KOPT-K1 (cell line): ENCODE data around the gene EMD.

Experiments
- H3K27ac ChIP-seq: fragments of 200-600 bp; sonication (generic); 2 replicates; pipeline ENCODE4 v1.5.1; 2016; ENCODE audit warnings: antibody characterized with exemption, mild to moderate bottlenecking, low read depth, low read length; ENCODE audit not compliant: poor library complexity, severe bottlenecking
- H3K36me3 ChIP-seq: fragments of 200-600 bp; sonication (generic); 2 replicates; pipeline ENCODE4 v1.5.1; 2017; ENCODE audit warnings: antibody characterized with exemption, mild to moderate bottlenecking, low read length, moderate library complexity; ENCODE audit not compliant: insufficient read depth
- H3K9me3 ChIP-seq: fragments of 200-600 bp; sonication (generic); 2 replicates; pipeline ENCODE4 v1.5.1; 2017; ENCODE audit warnings: antibody characterized with exemption, low read length, mild to moderate bottlenecking; ENCODE audit not compliant: insufficient read depth, poor library complexity, severe bottlenecking

The EMD gene

GRCh38 chrX:154362085-154362742 is 16.9 kb upstream of the EMD start:
- no peaks in the 10 kb centered on the region for H3K9me3 ChIP-seq
- peaks cover 97% of the 10 kb centered on the region for H3K36me3 ChIP-seq
- H3K27ac ChIP-seq: no peak overlapping the region

GRCh38 chrX:154363706-154364439 is 15.2 kb upstream of the EMD start:
- Histone ChIP-seq H3K36me3 (peaks cover 92% of the 10 kb centered on the region), H3K9me3 (no peaks in the 10 kb centered on the region)

GRCh38 chrX:154365052-154365600 is 14.0 kb upstream of the EMD start:
- H3K27ac ChIP-seq: no peak overlapping the region
- H3K9me3 ChIP-seq: no peaks in the 10 kb centered on the region
- peaks cover 80% of the 10 kb centered on the region for H3K36me3 ChIP-seq

More at GRCh38 chrX:154363706-154364439, 15.2 kb upstream of the EMD start:
- no peak overlapping the region for H3K27ac ChIP-seq

DNA sequence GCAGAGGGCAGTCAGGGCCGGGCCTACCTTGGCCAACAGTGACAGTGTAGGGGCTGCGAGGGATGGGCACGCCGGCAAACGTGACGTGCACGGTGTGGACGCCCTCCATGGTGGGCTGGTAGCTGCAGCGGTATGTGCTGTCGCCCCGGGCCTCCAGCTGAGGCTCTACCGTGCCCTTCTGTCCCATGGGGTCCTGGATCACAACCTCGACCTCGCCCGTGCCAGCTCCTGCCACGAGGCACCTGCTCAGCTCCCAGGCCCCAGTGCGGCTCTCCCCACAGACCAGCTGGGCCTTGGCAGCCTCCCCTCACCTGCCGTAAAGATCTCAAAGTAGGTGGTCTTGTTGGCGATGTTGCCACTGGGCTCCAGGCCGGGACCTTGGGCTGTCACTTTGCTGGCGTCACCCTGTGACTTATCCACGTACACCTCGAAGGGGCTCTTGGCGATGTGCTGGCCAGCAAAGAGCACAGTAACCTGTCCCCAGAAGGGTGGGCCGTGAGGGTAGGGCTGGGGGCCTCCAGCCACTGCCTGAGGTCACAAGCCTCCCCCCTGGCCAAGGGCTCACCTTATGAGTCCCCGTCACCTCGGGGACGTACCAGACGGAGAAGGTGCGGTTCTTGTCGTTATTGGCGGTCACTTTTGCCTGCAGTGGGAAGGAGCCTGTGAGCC is 13.0 kb upstream of the EMD start:
- peaks cover 71% of the 10 kb centered on the region for H3K36me3 ChIP-seq
- no peak overlapping the region for H3K27ac ChIP-seq
- no peaks in the 10 kb centered on the region for H3K9me3 ChIP-seq

GRCh38 chrX:154366666-154367055 is 12.4 kb upstream of the EMD start:
- H3K36me3 ChIP-seq: peaks cover 66% of the 10 kb centered on the region
- H3K9me3 ChIP-seq: no peaks in the 10 kb centered on the region
- H3K27ac ChIP-seq: no peak overlapping the region

DNA sequence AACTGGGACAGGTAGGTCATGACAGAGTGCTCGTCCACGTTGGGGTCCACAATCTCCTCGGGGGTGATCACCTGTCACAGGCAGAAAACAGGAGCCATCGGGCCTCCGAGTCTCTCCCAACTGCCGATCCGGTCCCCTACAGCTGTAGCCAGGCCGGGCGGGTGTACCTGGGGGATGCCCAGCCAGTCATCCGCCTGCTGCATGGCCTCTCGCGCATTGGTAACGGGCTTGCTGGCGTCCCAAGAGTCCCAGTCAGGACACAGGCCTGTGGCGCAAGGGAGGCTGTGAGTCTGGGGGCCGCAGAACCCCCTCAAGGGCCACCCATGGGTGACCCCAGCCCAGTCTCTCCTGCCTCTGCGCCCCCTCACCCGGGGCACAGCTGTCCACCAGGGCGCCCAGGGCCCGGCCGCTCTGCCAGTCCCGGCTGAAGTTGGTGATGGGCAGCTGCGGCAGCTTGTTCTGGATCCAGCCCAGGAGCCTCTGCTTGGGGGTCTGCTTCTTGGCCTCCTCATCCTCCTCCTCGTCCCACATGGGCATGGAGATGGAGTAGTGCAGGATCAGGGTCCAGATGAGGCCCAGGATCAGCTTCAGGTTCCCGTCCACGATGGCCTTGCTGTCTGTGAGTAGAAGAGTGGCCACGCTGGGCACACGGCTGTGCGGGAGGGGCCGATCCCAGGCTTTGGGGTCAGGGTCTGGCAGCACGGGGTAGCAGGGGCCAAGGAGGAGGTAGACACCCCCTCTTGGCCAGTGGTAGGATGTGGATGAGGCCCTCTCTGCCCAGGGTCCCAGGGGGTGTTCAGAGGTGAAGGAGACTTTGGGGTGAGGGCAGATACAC is 11.4 kb upstream of the EMD start:
- Histone ChIP-seq H3K27ac (peak overlapping the region; percentile 83), H3K36me3 (peaks cover 56% of the 10 kb centered on the region), H3K9me3 (no peaks in the 10 kb centered on the region)

GRCh38 chrX:154368630-154369448 is 10.3 kb upstream of the EMD start:
- Histone ChIP-seq H3K27ac (peak overlapping the region; percentile 83), H3K9me3 (no peaks in the 10 kb centered on the region), H3K36me3 (peaks cover 45% of the 10 kb centered on the region)

- Histone ChIP-seq H3K27ac (peak overlapping the region; percentile 83), H3K9me3 (no peaks in the 10 kb centered on the region), H3K36me3 (peaks cover 37% of the 10 kb centered on the region)
Observed at GRCh38 chrX:154369449-154370299, 9.4 kb upstream of the EMD start.

GRCh38 chrX:154370300-154371016 is 8.6 kb upstream of the EMD start:
- Histone ChIP-seq H3K9me3 (no peaks in the 10 kb centered on the region), H3K36me3 (peaks cover 29% of the 10 kb centered on the region), H3K27ac (peak overlapping the region; percentile 83)

GRCh38 chrX:154371017-154371788 is 7.9 kb upstream of the EMD start:
- peak overlapping the region; percentile 83 for H3K27ac ChIP-seq

DNA sequence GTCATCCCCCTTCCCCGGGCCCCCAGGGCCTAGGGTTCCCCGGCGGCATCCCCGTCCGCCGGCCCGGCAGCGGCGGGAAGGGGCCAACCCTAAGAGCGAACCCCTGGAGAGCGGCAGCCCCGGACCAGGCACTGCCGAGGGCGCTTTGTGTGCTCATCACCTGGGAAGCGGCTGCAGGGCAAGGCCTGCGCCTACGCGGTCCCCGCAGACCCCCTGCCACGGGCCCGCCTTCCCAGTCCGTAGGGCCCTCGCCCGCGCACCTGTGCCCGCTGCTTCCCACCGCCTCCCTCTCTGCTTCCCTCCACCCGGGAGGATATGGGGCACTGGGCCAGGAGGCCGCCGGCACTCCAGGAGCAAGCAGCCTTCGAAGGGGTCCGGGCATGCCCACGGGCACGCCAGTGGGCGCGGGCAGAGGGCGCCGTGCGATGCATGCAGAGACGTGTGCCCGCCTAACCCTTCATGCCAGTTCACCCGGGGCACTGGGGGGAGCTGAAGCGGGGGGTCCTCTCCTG is 7.2 kb upstream of the EMD start:
- Histone ChIP-seq H3K36me3 (peaks cover 15% of the 10 kb centered on the region), H3K27ac (no peak overlapping the region), H3K9me3 (no peaks in the 10 kb centered on the region)

More at GRCh38 chrX:154371017-154371788, 7.9 kb upstream of the EMD start:
- H3K9me3 ChIP-seq: no peaks in the 10 kb centered on the region
- peaks cover 21% of the 10 kb centered on the region for H3K36me3 ChIP-seq

GRCh38 chrX:154372612-154373022 is 6.5 kb upstream of the EMD start:
- Histone ChIP-seq H3K36me3 (peaks cover 7% of the 10 kb centered on the region; the same call in 1 of the 2 replicates), H3K9me3 (no peaks in the 10 kb centered on the region), H3K27ac (no peak overlapping the region)
